GM18508 (cell line): Measurements from ENCODE around the gene HSF2BP.
"Not testable (repeated sequence)": the region's sequence is repeated elsewhere in the genome, so short reads cannot be mapped to it uniquely, and the experiment has no call there.

Experiments
- ATAC-seq: cut with Tn5 transposase; IDR thresholded peaks from one replicate; pipeline ENCODE4 v1.9.1; 2021; ENCODE audit warnings: moderate number of reproducible peaks; ENCODE audit not compliant: insufficient read depth, unreplicated experiment

HSF2BP gene

DNA sequence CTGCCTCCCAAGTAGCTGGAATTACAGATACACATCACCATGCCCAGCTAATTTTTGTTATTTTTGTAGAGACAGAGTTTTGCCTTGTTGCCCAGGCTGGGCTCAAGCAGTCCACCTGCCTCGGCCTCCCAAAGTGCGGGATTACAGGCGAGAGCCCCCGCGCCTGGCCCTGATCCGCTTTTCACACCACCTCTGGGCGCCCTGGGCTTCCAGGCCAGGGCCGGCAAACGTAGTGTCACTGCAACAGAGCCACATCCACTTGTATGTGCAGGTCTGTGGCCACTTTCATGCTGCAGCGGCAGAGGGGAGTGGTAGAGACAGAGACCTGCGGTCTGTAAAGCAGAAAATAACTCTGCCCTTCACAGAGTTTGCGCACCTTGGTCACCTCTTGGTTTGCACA is 29.6 kb upstream of the HSF2BP start:
- ATAC-seq = no peak

GRCh38 chr21:43687566-43688399 is 28.5 kb upstream of the HSF2BP start:
- no peak for ATAC-seq

DNA sequence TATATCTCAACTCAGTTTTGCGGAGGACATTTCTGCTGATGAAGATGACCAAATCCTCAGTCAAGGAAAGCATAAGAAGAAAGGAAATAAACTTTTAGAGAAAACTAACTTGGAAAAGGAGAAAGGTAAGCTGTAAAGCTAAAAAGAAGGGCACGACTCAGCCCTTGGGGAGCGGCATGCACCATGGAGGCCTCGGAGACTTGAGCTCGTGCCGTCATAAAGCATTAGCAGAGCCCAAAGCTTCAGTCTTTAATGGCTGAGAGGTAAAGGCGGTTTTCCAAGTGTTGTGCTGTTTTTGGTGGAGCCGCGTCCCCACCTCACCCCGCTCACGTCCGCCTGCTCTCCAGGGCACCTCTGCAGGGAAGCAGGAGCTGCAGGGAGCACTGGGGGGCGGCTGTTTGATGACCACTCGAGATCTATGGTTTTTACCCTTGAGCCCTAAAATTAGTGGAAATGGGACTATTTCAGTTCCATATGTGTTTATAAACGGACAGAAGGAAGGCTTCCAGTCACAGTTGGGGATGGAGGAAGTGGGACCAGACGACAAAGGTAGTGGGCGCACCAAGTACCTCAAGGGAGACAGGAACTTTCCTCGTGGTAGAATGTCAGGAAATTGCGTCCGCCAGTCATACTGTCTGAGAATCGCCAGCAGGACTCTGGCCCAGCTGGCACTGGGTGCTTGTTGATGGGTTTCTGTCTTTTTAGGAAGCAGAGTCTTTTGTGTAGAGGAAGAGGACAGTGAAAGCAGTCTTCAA is 27.7 kb upstream of the HSF2BP start:
- no peak for ATAC-seq

- no peak for ATAC-seq
Observed at GRCh38 chr21:43684424-43684823, 25.1 kb upstream of the HSF2BP start.

GRCh38 chr21:43681650-43682049 is 22.4 kb upstream of the HSF2BP start:
- ATAC-seq = no peak

DNA sequence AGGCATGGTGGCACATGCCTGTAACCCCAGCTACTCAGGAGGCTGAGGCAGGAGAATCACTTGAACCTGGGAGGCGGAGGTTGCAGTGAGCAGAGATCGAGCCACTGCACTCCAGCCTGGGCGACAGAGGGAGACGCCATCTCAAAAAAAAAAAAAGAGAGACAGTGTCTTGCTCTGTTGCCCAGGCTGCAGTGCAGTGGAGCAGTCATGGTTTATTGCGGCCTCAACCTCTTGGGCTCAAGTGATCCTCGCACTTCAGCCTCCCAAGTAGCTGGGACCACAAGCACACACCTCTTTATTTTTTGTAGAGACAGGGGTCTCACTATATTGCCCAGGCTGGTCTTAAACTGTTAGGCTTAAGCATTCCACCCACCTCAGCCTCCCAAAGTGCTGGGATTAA is 21.1 kb upstream of the HSF2BP start:
- ATAC-seq = not testable (repeated sequence)

- no peak for ATAC-seq
Observed at GRCh38 chr21:43679951-43680350, 20.7 kb upstream of the HSF2BP start.

GRCh38 chr21:43676391-43676790 is 17.1 kb upstream of the HSF2BP start:
- no peak for ATAC-seq

GRCh38 chr21:43675871-43676270 is 16.6 kb upstream of the HSF2BP start:
- no peak for ATAC-seq

GRCh38 chr21:43669828-43670605 is 10.7 kb upstream of the HSF2BP start:
- no peak for ATAC-seq

DNA sequence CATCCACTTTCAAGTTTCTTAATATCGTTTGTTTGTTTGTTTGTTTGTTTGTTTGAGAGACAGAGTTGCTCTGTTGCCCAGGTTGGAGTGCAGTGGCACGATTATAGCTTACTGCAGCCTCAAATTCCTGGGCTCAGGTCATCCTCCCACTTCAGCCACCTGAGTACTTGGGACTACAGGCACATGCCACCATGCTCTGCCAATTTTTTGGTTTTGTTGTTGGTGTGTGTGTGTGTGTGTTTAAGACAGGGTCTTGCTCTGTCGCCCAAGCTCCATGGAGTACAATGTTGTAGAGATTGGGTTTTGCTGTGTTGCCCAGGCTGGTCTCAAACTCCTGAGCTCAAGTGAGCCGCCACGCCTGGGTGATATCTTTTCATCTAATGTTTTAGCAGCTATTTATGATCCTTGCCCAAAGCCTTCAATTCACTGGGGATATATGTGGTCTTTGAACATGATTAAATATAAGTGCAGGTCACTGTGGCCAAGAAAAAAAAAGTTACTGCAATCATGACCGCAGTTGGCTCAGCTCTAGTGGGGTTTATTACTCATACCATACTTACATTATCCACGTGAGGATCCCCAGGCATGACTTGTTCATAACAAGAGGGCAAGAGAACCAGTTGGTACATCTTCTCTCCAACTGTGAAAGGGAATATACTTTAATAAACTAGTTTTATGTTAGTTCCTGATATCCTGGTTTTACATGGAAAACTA is 8.1 kb upstream of the HSF2BP start:
- no peak for ATAC-seq

GRCh38 chr21:43665879-43666278 is 6.6 kb upstream of the HSF2BP start:
- ATAC-seq = no peak

GRCh38 chr21:43664358-43664757 is 5.1 kb upstream of the HSF2BP start:
- no peak for ATAC-seq

- no peak for ATAC-seq
Observed at GRCh38 chr21:43663033-43663432, 3.7 kb upstream of the HSF2BP start.

DNA sequence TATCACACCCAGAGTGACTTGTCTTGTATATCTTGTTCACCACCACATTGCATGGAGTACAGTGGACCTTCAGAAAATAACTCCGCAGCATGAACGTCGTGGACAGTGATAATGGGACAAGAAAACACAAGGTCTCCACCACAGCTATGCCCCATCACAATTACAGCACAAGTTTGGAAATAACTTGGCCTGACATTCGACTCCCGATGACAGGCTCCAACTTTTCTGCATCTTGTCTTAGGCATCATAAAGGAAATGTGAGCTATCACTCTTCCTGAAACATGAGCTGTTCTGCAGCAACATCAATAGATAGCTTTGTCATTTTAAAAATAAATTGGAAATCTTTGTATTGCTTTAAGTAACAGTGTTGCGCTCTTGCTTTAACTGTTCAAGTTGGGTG is 3.0 kb upstream of the HSF2BP start:
- ATAC-seq = no peak

- no peak for ATAC-seq
Observed at GRCh38 chr21:43658769-43659135, 536 bp downstream of the HSF2BP start.

GRCh38 chr21:43658088-43658741 is 1.1 kb downstream of the HSF2BP start:
- no peak for ATAC-seq

DNA sequence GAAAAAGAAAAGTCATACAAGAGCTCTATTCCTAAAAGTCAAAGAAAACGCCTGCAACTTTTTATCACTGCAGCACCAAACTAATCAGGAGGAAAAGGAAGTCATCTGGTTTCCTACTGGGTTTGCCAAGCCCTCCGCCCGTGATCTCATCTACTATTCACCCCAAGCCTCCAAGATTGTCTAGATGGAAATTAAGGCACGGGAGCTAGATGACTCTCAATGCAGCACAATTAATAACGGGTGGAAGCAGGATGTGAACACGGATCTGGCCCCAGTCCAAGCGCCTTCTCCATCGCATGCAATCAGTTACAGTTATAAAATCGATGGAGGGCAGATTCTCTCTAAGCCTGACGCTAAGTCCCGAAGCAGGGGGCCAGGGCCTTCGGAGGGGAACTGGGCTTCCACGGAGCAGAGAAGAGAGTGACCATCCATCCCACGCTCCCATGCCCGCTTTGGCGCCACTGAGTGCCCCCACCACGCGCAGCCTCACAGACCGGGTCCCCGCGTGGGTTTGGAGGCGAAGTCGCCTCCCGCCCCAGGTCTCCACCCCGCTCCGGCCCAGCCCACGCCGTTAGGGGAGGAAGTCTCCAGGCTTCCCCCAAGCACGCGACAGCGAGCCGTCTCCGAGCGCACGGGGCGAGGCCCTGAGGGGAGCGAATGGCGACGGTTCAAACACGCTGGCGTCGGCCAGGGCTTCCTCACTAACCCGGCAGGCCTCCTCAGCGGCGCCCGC is 1.8 kb downstream of the HSF2BP start:
- ATAC-seq = no peak

GRCh38 chr21:43654806-43655489 is 4.3 kb downstream of the HSF2BP start:
- ATAC-seq = no peak
